ENCODE measurements around the gene TMEM145. TPM values are rescaled to one million over a fixed set of nuclear protein-coding genes. Genes with fewer than 3 reads are reported as not detected.

TMEM145 gene
- total and polyA plus RNA-seq, 9 of the 15 experiments (the other 6 are each of a cell fraction or from before 2014, with no cell fraction given): 0.80 to 5.5 (median 1.9) TPM; not detected in 3

GRCh38 chr19:42369433-42370067, 56.4 kb downstream of the TMEM145 start:
- Histone ChIP-seq H3K4me2 (ENCODE audit: insufficient read depth, low read length) (no peak overlapping the region), H3K79me2 (ENCODE audit: control insufficient read depth, insufficient read depth, low read length) (no peaks in the 10 kb centered on the region), H3K9me3 (replicated peaks; ENCODE audit: control insufficient read depth, insufficient read depth, low read depth, low read length) (no peaks in the 10 kb centered on the region), H2AFZ (ENCODE audit: low read depth, low read length) (no peak overlapping the region), H4K20me1 (replicated peaks; ENCODE audit: control insufficient read depth, insufficient read depth, low read length) (no peaks in the 10 kb centered on the region), H3K27me3 (ENCODE audit: control insufficient read depth in 2 of 2, insufficient read depth in 2 of 2, low read length in 2 of 2) (no peaks in the 10 kb centered on the region), H3K9me1 (ENCODE audit: control insufficient read depth, insufficient read depth, low read length) (no peaks in the 10 kb centered on the region), H3K36me3 (ENCODE audit: control insufficient read depth, insufficient read depth, low read length) (no peaks in the 10 kb centered on the region), H3K9ac (ENCODE audit: insufficient read depth in 1 of 2, low read depth in 2 of 2, low read length in 2 of 2) (peak overlapping the region in 1 of 2 experiments; percentile 6; a peak in 1 of 4 replicates), H3K4me3 (no peak overlapping the region), H3K27ac (ENCODE audit: extremely low read depth, low read depth, low read length) (no peak overlapping the region), H3K4me1 (replicated peaks in 1 of 2; ENCODE audit: control insufficient read depth in 2 of 2, insufficient read depth in 2 of 2, low read length in 2 of 2) (peaks cover 0 to 38% of the 10 kb centered on the region in 2 experiments; a peak in 3 of 5 replicates)
- no peak for FAIRE-seq
- intact Hi-C loops (cut with micrococcal nuclease): no loop called here
- ATAC-seq: no peak
- CTCF ChIA-PET (ENCODE audit: low intra/inter-chr PET ratio): no interaction called here
- DNase-seq (ENCODE audit: extremely low read depth in 1 of 4, low spot score in 3 of 4): no peak
- TF ChIP-seq ZNF778 (CRISPR knock-in tag; IDR thresholded peaks at IDR 0.05): no peak
- no peak for TF ChIP-seq SNIP1 (IDR thresholded peaks at IDR 0.05; ENCODE audit: low read depth)
- no peak for TF ChIP-seq RFX5 (IDR thresholded peaks at IDR 0.05; ENCODE audit: low read depth, low read length)
- TF ChIP-seq USF1 (CRISPR knock-in tag; IDR thresholded peaks at IDR 0.05): no peak
- TF ChIP-seq ZBTB33 (CRISPR knock-in tag; IDR thresholded peaks at IDR 0.05): peak; percentile 60; the same call in 1 of the 2 replicates
- TF ChIP-seq ZNF717 (CRISPR knock-in tag; IDR thresholded peaks at IDR 0.05): no peak
- TF ChIP-seq SAFB (IDR thresholded peaks at IDR 0.05; ENCODE audit: borderline replicate concordance, low read depth, low read length): 0 out of 2 replicates have a peak, but pooled peaks have one; percentile 8
- no peak for TF ChIP-seq TSHZ1 (CRISPR knock-in tag; IDR thresholded peaks at IDR 0.05)
- in situ Hi-C loops (cut with MboI): no loop called here
- no TSS peak for BruUV-seq (replicated peaks)
- POLR2A ChIA-PET: no interaction called here
- 61% methylated on average over 20 of the region's 27 CpGs for WGBS (ENCODE audit: insufficient coverage, low coverage, missing lambda C conversion rate)

Measured in K562 (cell line).